Measurements from ENCODE around the gene TNFRSF8.

Gene TNFRSF8

GRCh38 chr1:12158357-12159092 is 95.4 kb downstream of the TNFRSF8 start:
- no peak for TF ChIP-seq REST (IDR thresholded peaks at IDR 0.05; ENCODE audit: insufficient read depth in 1 of 2, low read depth in 2 of 2, low read length in 2 of 2)
- TF ChIP-seq SIN3A (IDR thresholded peaks at IDR 0.05; ENCODE audit: borderline replicate concordance, insufficient read depth, low read length) = no peak
- no peak for TF ChIP-seq TAF1 (IDR thresholded peaks at IDR 0.05; ENCODE audit: borderline replicate concordance, insufficient read depth, low read length)
- TF ChIP-seq POLR2AphosphoS5 (IDR thresholded peaks at IDR 0.05; ENCODE audit: low read depth, low read length) = no peak
- no peak for TF ChIP-seq FOXP2 (optimal IDR thresholded peaks at IDR 0.05; ENCODE audit: borderline replicate concordance, extremely low read depth, extremely low read length, insufficient read depth)

- no peak for TF ChIP-seq SIN3A (IDR thresholded peaks at IDR 0.05; ENCODE audit: borderline replicate concordance, insufficient read depth, low read length)
- no peak for TF ChIP-seq POLR2AphosphoS5 (IDR thresholded peaks at IDR 0.05; ENCODE audit: low read depth, low read length)
- TF ChIP-seq REST (IDR thresholded peaks at IDR 0.05; ENCODE audit: insufficient read depth in 1 of 2, low read depth in 2 of 2, low read length in 2 of 2) = no peak
- TF ChIP-seq TAF1 (IDR thresholded peaks at IDR 0.05; ENCODE audit: borderline replicate concordance, insufficient read depth, low read length) = no peak
- no peak for TF ChIP-seq FOXP2 (optimal IDR thresholded peaks at IDR 0.05; ENCODE audit: borderline replicate concordance, extremely low read depth, extremely low read length, insufficient read depth)
Observed at GRCh38 chr1:12159816-12160215, 96.7 kb downstream of the TNFRSF8 start.

- TF ChIP-seq REST (IDR thresholded peaks at IDR 0.05; ENCODE audit: insufficient read depth in 1 of 2, low read depth in 2 of 2, low read length in 2 of 2) (no peak), TAF1 (IDR thresholded peaks at IDR 0.05; ENCODE audit: borderline replicate concordance, insufficient read depth, low read length) (no peak), FOXP2 (optimal IDR thresholded peaks at IDR 0.05; ENCODE audit: borderline replicate concordance, extremely low read depth, extremely low read length, insufficient read depth) (no peak)
Observed at GRCh38 chr1:12161324-12161661, 98.2 kb downstream of the TNFRSF8 start.

- peak in 1 of 2 experiments; percentile 24; a peak in 1 of 4 replicates for TF ChIP-seq REST (IDR thresholded peaks at IDR 0.05; ENCODE audit: insufficient read depth in 1 of 2, low read depth in 2 of 2, low read length in 2 of 2)
- no peak for TF ChIP-seq POLR2AphosphoS5 (IDR thresholded peaks at IDR 0.05; ENCODE audit: low read depth, low read length)
Observed at GRCh38 chr1:12161662-12162458, 98.8 kb downstream of the TNFRSF8 start.
